Thyroid gland (tissue), 4 donors: ENCODE measurements around the gene TAGLN. TPM values are rescaled to one million over a fixed set of nuclear protein-coding genes. Genes with fewer than 3 reads are reported as not detected.
A peak's percentile ranks its signal among the peaks of the same experiment; 100 is the strongest.

Experiments
- DNase-seq, 2 donors: peaks; one replicate each; pipeline ENCODE4 v3.0.0-alpha.2; 2019
- H3K27ac ChIP-seq, 3 donors: fragments of 200-600 bp; sonication (generic); 1 replicate in 2 of 3; 2 replicates in 1 of 3; pipeline ENCODE4 v1.5.1; 2016 to 2019; ENCODE audit warnings: mild to moderate bottlenecking in 1 of 3, moderate library complexity in 1 of 3
- H3K27me3 ChIP-seq: fragments of 200-600 bp; sonication (generic); one replicate; pipeline ENCODE4 v1.5.1; 2019
- H3K36me3 ChIP-seq, 2 donors: fragments of 200-600 bp; sonication (generic); one replicate each; pipeline ENCODE4 v1.5.1; 2016 to 2019
- H3K4me1 ChIP-seq, 2 donors: fragments of 200-600 bp; sonication (generic); one replicate each; pipeline ENCODE4 v1.5.1; 2017 to 2019
- H3K4me3 ChIP-seq, 3 donors: fragments of 200-600 bp; sonication (generic); replicated peaks in 1 of 3; 1 replicate in 2 of 3; 2 replicates in 1 of 3; pipeline ENCODE4 v1.5.1; 2016; ENCODE audit warnings: mild to moderate bottlenecking in 1 of 3
- H3K9me3 ChIP-seq: fragments of 200-600 bp; sonication (generic); one replicate; pipeline ENCODE4 v1.5.1; 2017
- POLR2A ChIP-seq, 2 donors: fragments of 450-650 bp; IDR thresholded peaks; one replicate each; pipeline ENCODE4 v1.6.1; 2017; ENCODE audit warnings: antibody characterized with exemption in 2 of 2, mild to moderate bottlenecking in 2 of 2, moderate library complexity in 1 of 2
- WGBS, 2 donors: methylation state at CpG; one replicate each; pipeline ENCODE4 v1.1.5; 2017; 5-methylcytosine and 5-hydroxymethylcytosine counted together
- intact Hi-C: fragments of 100-400 bp; cut with DNase I; formaldehyde crosslinking; loops from one replicate; pipeline ENCODE4 v1.15.1; 2023
- total RNA-seq, 4 donors: library from RNA; depleted of rRNA; stranded (reverse); fragments of >200 nt; gene quantifications; one replicate each; pipeline ENCODE4 v1.2.3, GENCODE V29; 2016
- TF ChIP-seq, protein P1 (sequence below), 6 experiments: fragments of 200-600 bp in 3 of 6; fragments of 450-650 bp in 3 of 6; sonication (generic) in 3 of 6; IDR thresholded peaks; one replicate each; pipeline ENCODE4 v1.5.1; 2016 to 2019; ENCODE audit warnings: antibody characterized with exemption in 6 of 6, mild to moderate bottlenecking in 2 of 6, inconsistent platforms in 1 of 6, moderate library complexity in 1 of 6

Gene TAGLN
- total RNA-seq, 4 donors from 2014 or later = 155 to 407 (median 229) TPM

DNA sequence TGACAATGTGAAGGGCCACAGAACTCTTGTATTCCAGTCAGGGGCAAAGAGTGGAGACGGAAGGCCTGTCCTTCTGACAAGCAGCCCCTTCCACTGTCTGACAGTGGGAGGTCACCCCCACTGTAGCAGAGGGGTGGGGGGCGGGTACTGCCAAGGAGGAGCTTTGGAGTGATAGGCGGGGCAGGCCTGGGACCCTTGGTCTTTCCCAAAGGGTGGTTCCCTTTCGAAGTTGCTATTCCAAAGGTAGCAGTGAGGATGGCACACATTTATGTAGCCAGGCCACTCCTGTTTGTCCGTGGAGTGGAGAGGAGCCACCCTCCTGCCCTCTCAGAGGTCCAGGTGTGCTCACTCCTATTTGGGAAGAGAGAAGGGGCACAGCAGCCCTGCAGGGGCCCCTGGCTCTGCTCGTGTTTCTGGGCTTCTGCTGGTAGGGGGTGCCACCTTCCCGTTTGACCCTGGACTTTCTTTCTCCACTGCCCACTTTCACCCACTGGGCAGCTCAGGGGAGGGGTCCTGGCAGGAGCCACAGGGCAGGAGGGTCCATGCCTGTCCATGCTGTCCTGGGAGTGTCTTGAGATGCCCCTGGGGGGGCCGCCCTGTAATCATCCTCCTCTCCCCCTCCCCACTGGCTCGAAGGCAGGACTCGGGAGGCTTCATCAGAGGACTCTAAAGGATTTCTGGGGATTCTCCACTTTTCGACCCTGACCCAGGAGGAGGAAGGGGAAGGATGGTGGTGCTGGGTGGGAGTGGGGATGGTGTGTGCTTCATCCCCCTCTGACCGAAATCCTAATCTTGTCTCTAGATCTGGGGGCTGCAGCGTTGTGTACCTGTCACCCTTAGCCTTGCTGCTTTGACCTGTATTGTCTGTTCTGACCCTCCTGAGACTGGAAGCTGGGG, 994 bp downstream of the TAGLN start:
- no peaks in the 10 kb centered on the region for H3K9me3 ChIP-seq
- peak overlapping the region; percentile 57 to 81 (median 71) for H3K27ac ChIP-seq
- no peak for DNase-seq
- intact Hi-C loops = no loop called here
- peak overlapping the region in 1 of 3 donors; percentile 30 for H3K4me3 ChIP-seq
- TF ChIP-seq, protein P1, sequence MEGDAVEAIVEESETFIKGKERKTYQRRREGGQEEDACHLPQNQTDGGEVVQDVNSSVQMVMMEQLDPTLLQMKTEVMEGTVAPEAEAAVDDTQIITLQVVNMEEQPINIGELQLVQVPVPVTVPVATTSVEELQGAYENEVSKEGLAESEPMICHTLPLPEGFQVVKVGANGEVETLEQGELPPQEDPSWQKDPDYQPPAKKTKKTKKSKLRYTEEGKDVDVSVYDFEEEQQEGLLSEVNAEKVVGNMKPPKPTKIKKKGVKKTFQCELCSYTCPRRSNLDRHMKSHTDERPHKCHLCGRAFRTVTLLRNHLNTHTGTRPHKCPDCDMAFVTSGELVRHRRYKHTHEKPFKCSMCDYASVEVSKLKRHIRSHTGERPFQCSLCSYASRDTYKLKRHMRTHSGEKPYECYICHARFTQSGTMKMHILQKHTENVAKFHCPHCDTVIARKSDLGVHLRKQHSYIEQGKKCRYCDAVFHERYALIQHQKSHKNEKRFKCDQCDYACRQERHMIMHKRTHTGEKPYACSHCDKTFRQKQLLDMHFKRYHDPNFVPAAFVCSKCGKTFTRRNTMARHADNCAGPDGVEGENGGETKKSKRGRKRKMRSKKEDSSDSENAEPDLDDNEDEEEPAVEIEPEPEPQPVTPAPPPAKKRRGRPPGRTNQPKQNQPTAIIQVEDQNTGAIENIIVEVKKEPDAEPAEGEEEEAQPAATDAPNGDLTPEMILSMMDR (IDR thresholded peaks at IDR 0.05) = no peak
- no peak for TF ChIP-seq POLR2A (IDR thresholded peaks at IDR 0.05)
- H3K27me3 ChIP-seq = no peaks in the 10 kb centered on the region
- 56 to 66% methylated on average over 6 to 11 of the region's 13 CpGs for WGBS, 2 donors
- H3K4me1 ChIP-seq = peaks cover 21 to 59% of the 10 kb centered on the region in 2 donors
- H3K36me3 ChIP-seq = peaks cover under 1 to 7% of the 10 kb centered on the region in 2 donors

DNA sequence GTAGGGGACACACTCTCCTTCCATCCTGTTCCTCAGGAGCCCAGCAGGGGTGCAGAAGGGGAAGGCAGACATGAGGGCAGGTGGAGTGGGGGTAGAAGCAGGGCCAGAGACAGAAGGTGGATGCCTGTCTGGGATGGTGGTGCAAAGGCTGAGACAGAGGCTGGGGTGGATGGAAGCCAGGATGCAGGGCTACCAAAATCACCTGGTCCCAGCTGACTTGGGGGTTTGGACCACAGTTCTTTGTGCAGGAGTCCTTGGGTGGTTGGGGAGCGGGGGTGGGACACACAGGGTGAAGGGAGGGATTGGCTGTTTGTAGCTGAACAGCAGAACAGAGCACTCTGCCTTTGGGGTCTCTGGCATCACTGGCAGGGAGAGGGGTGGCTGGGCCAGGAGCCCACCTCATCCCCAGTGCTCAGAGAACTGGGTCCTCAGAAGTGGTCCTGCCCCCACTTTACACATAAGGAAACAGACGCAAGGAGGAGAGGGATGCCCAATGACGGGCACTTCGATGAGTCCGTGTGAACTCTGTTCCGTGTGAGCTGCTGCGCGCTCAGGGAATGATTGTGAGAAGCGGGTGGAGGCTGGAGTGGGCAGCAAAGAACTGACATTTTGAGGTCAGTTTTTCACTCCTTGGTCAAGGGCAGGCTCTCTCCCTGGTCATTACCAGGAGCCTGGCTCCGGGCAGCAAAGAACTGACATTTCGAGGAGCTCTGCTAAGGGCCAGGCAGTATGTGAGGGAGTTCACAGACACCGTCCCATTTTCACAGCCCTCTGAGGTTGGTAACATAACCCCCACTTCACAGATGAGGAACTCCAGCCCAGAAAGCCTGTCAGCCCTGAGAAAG, 1.9 kb downstream of the TAGLN start:
- Histone ChIP-seq H3K36me3 (peaks cover 5 to 7% of the 10 kb centered on the region in 2 donors), H3K4me1 (peaks cover 24 to 63% of the 10 kb centered on the region in 2 donors), H3K9me3 (no peaks in the 10 kb centered on the region), H3K27me3 (no peaks in the 10 kb centered on the region), H3K4me3 (peak overlapping the region in 1 of 3 donors; percentile 30), H3K27ac (peak overlapping the region; percentile 57 to 81 (median 71))
- TF ChIP-seq, protein P1 (IDR thresholded peaks at IDR 0.05) = no peak
- no peak for TF ChIP-seq POLR2A (IDR thresholded peaks at IDR 0.05)
- intact Hi-C loops = no loop called here
- DNase-seq = peak in 1 of 2 donors; percentile 20
- 56 to 60% methylated on average over 12 of the region's 12 CpGs for WGBS, 2 donors

DNA sequence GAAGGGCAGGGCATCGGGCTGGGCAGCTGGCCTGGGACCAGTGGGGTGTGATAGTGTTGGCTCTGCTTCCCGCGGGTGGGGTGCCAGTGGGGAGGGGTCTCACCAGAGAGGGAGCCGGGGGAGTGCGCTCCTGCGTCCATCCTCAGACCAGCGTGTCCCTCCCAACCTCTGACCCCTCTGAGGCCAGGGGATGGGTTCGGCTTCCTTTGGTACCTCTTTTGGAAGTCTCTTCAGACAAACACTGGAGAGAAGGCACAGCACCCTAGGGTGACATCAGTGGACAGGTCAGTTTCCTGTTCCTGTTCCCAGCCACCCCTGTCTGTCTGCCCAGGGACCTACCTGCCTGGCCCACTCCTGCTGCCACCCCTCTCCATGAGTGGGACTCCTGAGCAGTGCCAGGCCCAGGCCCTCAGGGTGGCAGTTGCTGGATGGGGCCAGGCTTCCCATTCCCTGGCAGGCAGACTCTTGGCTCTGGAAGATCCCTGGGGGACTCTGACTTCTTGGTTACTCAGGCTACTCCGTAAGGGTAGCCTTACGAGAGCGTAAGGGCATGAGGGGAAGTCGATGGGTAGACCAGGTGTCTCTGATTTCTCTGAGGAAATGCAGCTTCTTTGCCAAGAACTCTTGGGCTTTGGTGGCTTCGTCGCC, 2.6 kb downstream of the TAGLN start:
- peak in 1 of 2 donors; percentile 48 for DNase-seq
- Histone ChIP-seq H3K9me3 (no peaks in the 10 kb centered on the region), H3K27ac (peak overlapping the region; percentile 57 to 81 (median 71)), H3K4me3 (peak overlapping the region in 1 of 3 donors; percentile 30), H3K4me1 (peaks cover 24 to 63% of the 10 kb centered on the region in 2 donors), H3K36me3 (peaks cover 5 to 7% of the 10 kb centered on the region in 2 donors), H3K27me3 (no peaks in the 10 kb centered on the region)
- 65 to 68% methylated on average over 11 to 13 of the region's 14 CpGs for WGBS, 2 donors
- intact Hi-C loops = no loop called here
- TF ChIP-seq, protein P1 (IDR thresholded peaks at IDR 0.05) = no peak
- TF ChIP-seq POLR2A (IDR thresholded peaks at IDR 0.05) = no peak

DNA sequence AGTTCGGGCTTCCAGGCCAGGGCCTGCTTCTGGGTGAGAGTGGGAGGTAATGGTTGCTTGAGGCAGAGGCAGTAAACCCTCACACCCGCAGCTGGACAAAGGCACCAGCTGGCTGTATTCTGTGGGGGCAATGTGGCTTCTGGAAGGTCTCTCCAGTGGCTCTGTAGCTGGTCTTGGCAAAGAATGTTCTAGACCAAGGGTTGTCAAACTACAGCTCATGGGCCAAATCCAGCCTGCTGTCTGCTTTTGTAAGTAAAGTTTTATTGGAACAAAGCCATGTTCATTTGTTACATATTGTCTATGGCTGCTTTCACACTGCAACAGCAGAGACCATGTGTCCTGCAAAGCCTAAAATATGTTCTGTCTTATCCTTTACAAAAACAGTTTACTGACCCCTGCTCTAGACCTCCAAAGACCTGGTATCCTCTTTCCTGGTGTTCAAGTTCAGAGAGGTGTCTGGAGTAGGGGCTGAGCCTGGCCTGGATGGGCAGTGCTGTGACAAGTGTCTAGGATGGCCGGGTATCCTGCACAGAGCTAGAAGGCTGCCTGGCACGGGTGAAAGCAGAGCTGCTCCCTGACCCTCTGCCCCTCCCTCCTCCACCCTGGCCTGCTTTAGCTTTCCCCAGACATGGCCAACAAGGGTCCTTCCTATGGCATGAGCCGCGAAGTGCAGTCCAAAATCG, 3.4 kb downstream of the TAGLN start:
- H3K36me3 ChIP-seq = peaks cover 5 to 7% of the 10 kb centered on the region in 2 donors
- TF ChIP-seq, protein P1 (IDR thresholded peaks at IDR 0.05) = no peak
- TF ChIP-seq POLR2A (IDR thresholded peaks at IDR 0.05) = no peak
- intact Hi-C loops = no loop called here
- peak overlapping the region in 1 of 3 donors; percentile 30 for H3K4me3 ChIP-seq
- WGBS, 2 donors = 88 to 95% methylated on average over 5 to 7 of the region's 7 CpGs
- H3K4me1 ChIP-seq = peaks cover 24 to 63% of the 10 kb centered on the region in 2 donors
- H3K27ac ChIP-seq = peak overlapping the region; percentile 57 to 81 (median 71)
- H3K27me3 ChIP-seq = no peaks in the 10 kb centered on the region
- H3K9me3 ChIP-seq = no peaks in the 10 kb centered on the region
- DNase-seq = no peak
